H54 (cell line): ENCODE measurements around the gene KLF9.

Source experiments
- DNase-seq: peaks from one replicate; pipeline ENCODE4 v3.0.0; 2011; ENCODE audit warnings: low spot score, mixed read lengths; ENCODE audit not compliant: insufficient read length
- FAIRE-seq: peaks from 3 replicates; lab custom pipeline; 2011; peaks lifted over from hg19 to GRCh38; lab: Jason Lieb, UNC
- POLR2A ChIP-seq: IDR thresholded peaks from 2 replicates; pipeline ENCODE4 v1.6.1; 2011; ENCODE audit warnings: low read depth, mild to moderate bottlenecking, low read length

Gene KLF9

DNA sequence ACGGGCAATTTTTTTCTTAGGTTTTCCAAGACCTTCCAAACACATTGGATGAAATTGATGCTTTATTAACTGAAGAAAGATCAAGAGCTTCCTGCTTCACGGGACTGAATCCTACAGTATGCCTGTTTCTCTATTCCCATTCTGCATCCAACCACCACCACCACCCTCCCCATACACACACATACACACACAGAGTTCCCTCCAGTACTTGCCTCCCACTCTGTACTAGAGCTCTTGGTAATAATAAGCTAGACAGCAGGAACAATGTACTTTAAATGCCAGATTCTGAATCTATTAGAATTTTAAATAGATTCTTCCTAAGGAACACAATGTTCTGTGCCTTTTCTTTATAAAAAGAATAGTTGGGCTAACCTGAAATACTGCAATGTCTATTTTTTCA, 67.4 kb downstream of the KLF9 start:
- DNase-seq: no peak
- no peak for TF ChIP-seq POLR2A
- peak; percentile 90 for FAIRE-seq

DNA sequence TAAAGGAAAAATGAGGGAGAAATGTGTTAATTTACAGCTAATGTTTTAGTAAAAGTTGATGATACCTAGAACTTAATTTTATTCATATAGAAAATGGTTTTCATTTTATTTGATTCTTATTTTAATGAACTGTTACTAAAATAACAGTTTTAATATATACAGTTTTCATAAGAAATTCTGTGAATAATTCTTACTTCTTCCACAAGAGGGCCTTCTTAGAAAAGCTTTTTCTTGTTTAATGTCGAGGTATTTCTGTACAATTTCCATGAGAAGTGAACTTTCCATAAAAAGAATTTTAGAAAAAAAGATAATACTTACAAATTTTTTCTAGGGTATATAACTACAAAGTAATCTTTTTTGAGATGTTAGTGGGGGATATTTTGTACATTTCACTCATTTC, 73.9 kb downstream of the KLF9 start:
- TF ChIP-seq POLR2A: no peak
- DNase-seq: no peak
- peak; percentile 70 for FAIRE-seq
